ENCODE measurements around the gene ZMYND19.
"Not testable (repeated sequence)": the region's sequence is repeated elsewhere in the genome, so short reads cannot be mapped to it uniquely, and the experiment has no call there.

GRCh38 chr9:137553654-137554053 is 36.7 kb downstream of the ZMYND19 start:
- not testable (repeated sequence) for TF ChIP-seq CTCF (IDR thresholded peaks at IDR 0.05; ENCODE audit: insufficient read depth, low read length, poor library complexity, severe bottlenecking); EZH2phosphoT487 (conservative IDR thresholded peaks at IDR 0.05; ENCODE audit: low read length)
